Heart right ventricle (tissue), 16 donors: ENCODE results near the gene ZNF584. TPM values are rescaled to one million over a fixed set of nuclear protein-coding genes. Genes with fewer than 3 reads are reported as not detected.

Source experiments
- ATAC-seq, 8 donors: fragments of 200-7000 bp; cut with Tn5 transposase; one replicate each; pipeline ENCODE4 v1.9.1; 2020; ENCODE audit warnings: mild to moderate bottlenecking in 8 of 8, moderate library complexity in 8 of 8, moderate number of reproducible peaks in 1 of 8
- DNase-seq, 2 donors: peaks; one replicate each; pipeline ENCODE4 v3.0.0-alpha.2; 2020
- H3K27ac ChIP-seq, 10 donors: fragments of 200-600 bp; sonication (generic) in 2 of 10; one replicate each; pipeline versions ENCODE4 v1.5.0 to v1.8.0; 2020 to 2022; ENCODE audit warnings: mild to moderate bottlenecking in 3 of 10
- H3K27me3 ChIP-seq, 7 donors: fragments of 200-600 bp; one replicate each; pipeline ENCODE4 v1.8.0; 2021 to 2022; ENCODE audit warnings: mild to moderate bottlenecking in 2 of 7
- H3K36me3 ChIP-seq, 9 donors: fragments of 200-600 bp; sonication (generic) in 1 of 9; one replicate each; pipeline versions ENCODE4 v1.5.0 to v1.8.0; 2020 to 2022; ENCODE audit warnings: mild to moderate bottlenecking in 2 of 9
- H3K4me1 ChIP-seq, 9 donors: fragments of 200-600 bp; sonication (generic) in 1 of 9; one replicate each; pipeline versions ENCODE4 v1.5.0 to v1.8.0; 2020 to 2022; ENCODE audit warnings: mild to moderate bottlenecking in 4 of 9
- H3K4me3 ChIP-seq, 10 donors: fragments of 200-600 bp; sonication (generic) in 2 of 10; one replicate each; pipeline versions ENCODE4 v1.5.0 to v1.8.0; 2020 to 2022; ENCODE audit warnings: mild to moderate bottlenecking in 7 of 10, moderate library complexity in 2 of 10
- H3K9me3 ChIP-seq, 11 donors: fragments of 200-600 bp in 10 of 11; sonication (generic) in 2 of 11; one replicate each; pipeline versions ENCODE4 v1.5.0 to v1.8.0; 2013 to 2022; ENCODE audit warnings: mild to moderate bottlenecking in 2 of 11, control low read depth in 1 of 11, moderate library complexity in 1 of 11
- WGBS, 2 donors: extraction: QIAGEN DNeasy Blood & Tissue Kit; methylation state at CpG; one replicate each; pipeline ENCODE4 v1.1.7; 2013; ENCODE audit warnings: inconsistent platforms in 1 of 2; 5-methylcytosine and 5-hydroxymethylcytosine counted together
- intact Hi-C, 10 donors: fragments of 100-400 bp; cut with DNase I; formaldehyde crosslinking; loops; one replicate each; pipeline versions ENCODE4 v1.11.1 to v1.14.2; 2022
- polyA plus RNA-seq, 2 donors: library from polyadenylated mRNA; stranded (reverse); fragments of 200-250 nt; gene quantifications; one replicate each; pipeline ENCODE4 v1.2.3, GENCODE V29; 2013
- total RNA-seq, 10 donors: library from RNA; stranded (reverse); fragmentation: NEBNext Ultra II Directional in 3 of 10; extraction: Animal tissue kit (Norgen Biotek cat#: 25700) in 3 of 10; gene quantifications; one replicate each; pipeline versions ENCODE4 v1.2.1 to v1.2.4, GENCODE V29; 2021 to 2023
- TF ChIP-seq, protein P1 (sequence below), 9 donors: fragments of 200-600 bp; sonication (generic) in 2 of 9; IDR thresholded peaks; one replicate each; pipeline versions ENCODE4 v1.5.0 to v1.8.0; 2021 to 2022; ENCODE audit warnings: antibody characterized with exemption in 9 of 9, mild to moderate bottlenecking in 5 of 9, moderate library complexity in 1 of 9
- donor health status: Arrhythmogenic right ventricular cardiomyopathy.
- donor health status: ischemic (EF 13 %, LVEDD 7.1; RV severe dilation, severe dysfunction).
- donor health status: healthy with polysubstance abuse.
- donor health status: DM: no; HTN: yes; CAD: no.
- donor health status: DM: no; HTN: no; CAD: no.
- donor health status: ischemic (EF 25% LVEDD 6.9; RV normal size, moderate dysfunction).
- donor health status: ischemic (EF 25% LVEDD 5.7; RV mildly dilated, moderate dysfunction).
- donor health status: healthy.
- donor health status: DM: yes; HTN: yes; CAD: no.
- donor health status: Ischemic cardiomyopathy.
- donor health status: ischemic (EF 35%, LVEDD 5.7; RV mildly dilated, moderate dysfunction).
- donor health status: nonischemic (EF 11% LVEDD 7.7; RV severe dilation, severe dysfunction).
- donor health status: DM: yes; HTN: yes; CAD: no.
- donor health status: PGD.
- donor health status: ischemic (EF 29% LVEDD 5.4; RV normal size, mild dysfunction).
- donor health status: nonischemic (EF 23%, LVEDD 6.1; RV moderate dilation, normal function).

The ZNF584 gene
- total and polyA plus RNA-seq, 12 donors: 6.5 to 20.4 (median 16.7) TPM

DNA sequence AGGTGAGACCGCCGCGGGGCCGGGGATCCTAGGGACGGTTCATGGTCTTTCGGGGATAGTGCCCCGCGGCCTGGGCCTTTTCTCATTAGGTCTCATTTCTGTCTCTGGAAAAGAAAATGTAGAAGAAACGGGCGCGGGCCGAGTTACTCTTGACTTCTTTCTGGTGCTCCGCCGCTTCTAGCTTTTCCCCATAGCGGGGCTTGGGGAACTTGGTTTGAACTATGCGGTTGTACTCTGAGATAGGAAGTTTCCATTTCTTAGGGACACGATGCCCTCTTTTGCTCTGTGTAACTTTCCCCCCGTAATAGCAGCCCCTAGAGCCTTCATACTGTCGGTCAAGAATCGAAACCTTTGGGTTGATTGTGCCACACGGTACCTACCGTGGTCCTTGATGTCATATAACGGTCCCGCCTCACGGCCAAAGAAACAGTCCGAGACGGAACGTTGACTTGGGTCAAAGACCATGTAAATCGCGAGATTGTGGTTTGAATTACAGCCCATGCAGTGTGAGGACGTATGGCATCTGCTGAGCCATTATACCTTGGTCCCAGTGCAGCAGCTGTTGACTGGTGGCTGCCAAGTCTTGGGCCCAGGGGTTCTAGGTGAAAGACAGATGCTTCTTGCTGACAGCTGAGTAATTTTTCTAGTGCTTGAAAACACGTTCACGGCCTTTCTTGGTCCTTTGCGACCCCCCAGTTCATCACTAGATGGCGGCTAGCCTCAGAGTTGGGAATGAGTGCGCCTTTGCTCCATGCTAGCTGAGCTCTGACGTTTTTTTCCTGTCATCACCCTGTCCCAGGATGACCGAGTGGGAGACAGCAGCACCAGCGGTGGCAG lies 20.9 kb upstream of the ZNF584 start:
- WGBS, 2 donors: 6% methylated on average over 39 of the region's 39 CpGs
- Histone ChIP-seq H3K36me3 (peaks cover 0 to 48% (median 18%) of the 10 kb centered on the region in 9 donors), H3K4me1 (peaks cover 13 to 47% (median 30%) of the 10 kb centered on the region in 9 donors), H3K27ac (peak overlapping the region; percentile 3 to 100 (median 98)), H3K27me3 (no peaks in the 10 kb centered on the region), H3K4me3 (peak overlapping the region; percentile 63 to 92 (median 86)), H3K9me3 (no peaks in the 10 kb centered on the region)
- ATAC-seq: no peak
- intact Hi-C loops: loop anchor here in 2 of 10 donors (2.0 kb wide), 2 partner anchors 13 to 61 kb away; partner anchors contain the start of gene ZSCAN22 (in 1 of the 2)
- TF ChIP-seq, protein P1, sequence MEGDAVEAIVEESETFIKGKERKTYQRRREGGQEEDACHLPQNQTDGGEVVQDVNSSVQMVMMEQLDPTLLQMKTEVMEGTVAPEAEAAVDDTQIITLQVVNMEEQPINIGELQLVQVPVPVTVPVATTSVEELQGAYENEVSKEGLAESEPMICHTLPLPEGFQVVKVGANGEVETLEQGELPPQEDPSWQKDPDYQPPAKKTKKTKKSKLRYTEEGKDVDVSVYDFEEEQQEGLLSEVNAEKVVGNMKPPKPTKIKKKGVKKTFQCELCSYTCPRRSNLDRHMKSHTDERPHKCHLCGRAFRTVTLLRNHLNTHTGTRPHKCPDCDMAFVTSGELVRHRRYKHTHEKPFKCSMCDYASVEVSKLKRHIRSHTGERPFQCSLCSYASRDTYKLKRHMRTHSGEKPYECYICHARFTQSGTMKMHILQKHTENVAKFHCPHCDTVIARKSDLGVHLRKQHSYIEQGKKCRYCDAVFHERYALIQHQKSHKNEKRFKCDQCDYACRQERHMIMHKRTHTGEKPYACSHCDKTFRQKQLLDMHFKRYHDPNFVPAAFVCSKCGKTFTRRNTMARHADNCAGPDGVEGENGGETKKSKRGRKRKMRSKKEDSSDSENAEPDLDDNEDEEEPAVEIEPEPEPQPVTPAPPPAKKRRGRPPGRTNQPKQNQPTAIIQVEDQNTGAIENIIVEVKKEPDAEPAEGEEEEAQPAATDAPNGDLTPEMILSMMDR (IDR thresholded peaks at IDR 0.05): no peak
- no peak for DNase-seq

- TF ChIP-seq, protein P1 (IDR thresholded peaks at IDR 0.05): no peak
- H3K9me3 ChIP-seq: no peaks in the 10 kb centered on the region
- peak overlapping the region; percentile 63 to 92 (median 86) for H3K4me3 ChIP-seq
These were observed 20.3 kb upstream of the ZNF584 start for GRCh38 chr19:58388175-58388526.

DNA sequence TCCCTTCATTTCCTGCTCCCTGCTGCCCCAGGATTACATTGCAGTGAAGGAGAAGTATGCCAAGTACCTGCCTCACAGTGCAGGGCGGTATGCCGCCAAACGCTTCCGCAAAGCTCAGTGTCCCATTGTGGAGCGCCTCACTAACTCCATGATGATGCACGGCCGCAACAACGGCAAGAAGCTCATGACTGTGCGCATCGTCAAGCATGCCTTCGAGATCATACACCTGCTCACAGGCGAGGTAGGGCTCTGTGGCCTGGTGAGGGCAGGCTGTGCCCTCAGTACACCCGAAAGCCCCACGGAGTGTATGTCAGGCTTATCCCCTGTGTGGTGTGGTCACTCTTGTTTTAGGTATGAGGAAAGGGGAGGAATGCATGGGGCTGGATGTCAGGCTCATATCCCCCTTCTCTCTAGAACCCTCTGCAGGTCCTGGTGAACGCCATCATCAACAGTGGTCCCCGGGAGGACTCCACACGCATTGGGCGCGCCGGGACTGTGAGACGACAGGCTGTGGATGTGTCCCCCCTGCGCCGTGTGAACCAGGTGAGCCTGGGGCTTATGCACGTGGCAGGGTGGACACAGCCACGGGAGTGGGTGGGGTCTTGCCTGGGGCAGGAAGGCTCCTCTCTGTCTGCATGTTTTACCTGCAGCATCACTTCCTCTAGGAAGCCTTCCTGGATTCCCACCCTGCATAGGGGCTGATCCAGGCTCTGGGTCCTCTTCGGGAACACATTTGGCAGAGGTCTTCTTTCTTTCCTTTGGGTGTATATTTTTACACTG lies 15.3 kb upstream of the ZNF584 start:
- intact Hi-C loops: no loop called here
- Histone ChIP-seq H3K4me3 (no peak overlapping the region), H3K27me3 (peaks cover 0 to 30% (median 23%) of the 10 kb centered on the region in 7 donors), H3K36me3 (peaks cover 0 to 73% (median 42%) of the 10 kb centered on the region in 9 donors), H3K27ac (no peak overlapping the region), H3K4me1 (peaks cover 1 to 31% (median 10%) of the 10 kb centered on the region in 9 donors), H3K9me3 (no peaks in the 10 kb centered on the region)
- 92 to 95% methylated on average over 26 of the region's 26 CpGs for WGBS, 2 donors
- DNase-seq (no peak), ATAC-seq (no peak)
- TF ChIP-seq, protein P1 (IDR thresholded peaks at IDR 0.05): no peak

More at GRCh38 chr19:58388175-58388526, 20.3 kb upstream of the ZNF584 start:
- Histone ChIP-seq H3K36me3 (peaks cover 0 to 54% (median 22%) of the 10 kb centered on the region in 9 donors), H3K27ac (peak overlapping the region in 1 of 10 donors; percentile 99), H3K27me3 (no peaks in the 10 kb centered on the region), H3K4me1 (peaks cover 13 to 47% (median 30%) of the 10 kb centered on the region in 9 donors)
- intact Hi-C loops: no loop called here
- DNase-seq (no peak), ATAC-seq (no peak)
- WGBS, 2 donors: 86% methylated on average over 3 of the region's 3 CpGs

GRCh38 chr19:58393725-58394033 lies 14.8 kb upstream of the ZNF584 start:
- peaks cover 0 to 31% (median 23%) of the 10 kb centered on the region in 7 donors for H3K27me3 ChIP-seq
- ATAC-seq: no peak
- no peaks in the 10 kb centered on the region for H3K9me3 ChIP-seq
- no peak overlapping the region for H3K4me3 ChIP-seq
- intact Hi-C loops: no loop called here
- peaks cover 0 to 68% (median 42%) of the 10 kb centered on the region in 9 donors for H3K36me3 ChIP-seq
- H3K27ac ChIP-seq: no peak overlapping the region
- DNase-seq: no peak
- WGBS, 2 donors: 87 to 88% methylated on average over 4 of the region's 4 CpGs
- TF ChIP-seq, protein P1 (IDR thresholded peaks at IDR 0.05): no peak
- peaks cover 0 to 26% (median 5%) of the 10 kb centered on the region in 9 donors for H3K4me1 ChIP-seq
